GM21526 (cell line): Measurements from ENCODE around the gene TNIK.
"Not testable (repeated sequence)": the region's sequence is repeated elsewhere in the genome, so short reads cannot be mapped to it uniquely, and the experiment has no call there.

Experiments
- ATAC-seq: cut with Tn5 transposase; IDR thresholded peaks from one replicate; pipeline ENCODE4 v1.9.1; 2021; ENCODE audit warnings: moderate library complexity; ENCODE audit not compliant: unreplicated experiment, low FRiP score

The TNIK gene

DNA sequence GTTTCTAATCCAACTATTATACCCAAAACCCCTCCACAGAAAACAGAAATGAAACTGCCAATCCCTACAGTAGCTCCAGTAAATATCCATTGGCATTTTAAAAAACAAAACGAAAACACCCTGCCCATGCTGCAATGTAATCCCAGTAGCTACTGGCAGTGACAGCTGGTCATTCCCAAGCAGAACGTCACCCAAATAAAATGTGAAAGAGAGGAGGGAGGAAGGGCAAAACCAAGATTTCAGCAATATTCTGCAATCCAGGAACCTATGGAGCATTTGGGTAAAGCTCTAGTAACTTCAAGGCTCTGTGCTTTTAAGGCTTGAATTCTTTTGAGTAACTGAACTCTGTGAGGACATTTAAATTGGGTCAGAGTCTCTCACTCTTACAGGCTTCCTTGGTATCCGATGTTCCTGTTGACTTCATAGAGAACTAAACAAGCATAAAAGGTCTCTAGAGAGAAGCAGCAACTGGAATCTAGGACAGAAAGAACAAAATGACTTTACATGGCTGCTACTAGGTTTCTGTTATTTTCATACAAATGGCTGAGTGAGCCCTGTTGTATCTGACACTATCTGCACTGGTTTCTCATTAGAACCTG lies 136.2 kb downstream of the TNIK start:
- no peak for ATAC-seq

DNA sequence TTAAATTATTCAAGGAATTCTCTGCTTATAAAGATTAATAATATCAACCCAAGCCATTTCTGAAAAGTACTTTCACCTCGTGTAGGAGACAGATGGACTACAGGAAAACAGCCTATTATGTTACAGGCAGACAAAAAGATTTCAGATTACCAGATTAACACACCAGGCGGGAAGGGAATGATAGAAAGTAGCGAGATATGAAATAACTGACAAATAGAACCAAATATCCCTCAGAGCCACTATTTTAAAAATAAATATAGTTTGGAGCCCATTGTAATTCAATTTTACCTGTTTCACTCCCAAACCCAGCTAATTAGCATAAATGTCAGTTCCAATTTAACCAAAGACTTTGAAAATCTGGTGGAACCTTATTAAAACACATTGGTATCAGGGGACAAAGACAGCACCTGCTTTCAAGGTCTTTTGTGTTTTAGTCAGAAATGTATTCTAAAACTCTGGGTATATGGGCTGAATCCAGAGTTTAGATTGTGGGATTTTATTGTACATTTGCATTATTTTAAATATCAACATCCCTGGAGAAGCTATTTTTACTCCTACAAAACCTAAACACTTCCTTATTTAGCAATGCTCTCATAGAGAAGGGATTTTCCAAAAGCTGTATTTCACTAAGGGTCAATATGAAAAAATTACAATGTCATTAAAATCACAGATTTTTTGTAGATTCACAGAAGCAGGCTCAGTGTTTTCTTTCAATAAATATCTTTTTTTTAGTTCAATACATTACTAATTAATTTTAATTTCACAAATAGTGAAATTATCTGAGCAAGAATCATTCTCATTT lies 138.4 kb downstream of the TNIK start:
- no peak for ATAC-seq

DNA sequence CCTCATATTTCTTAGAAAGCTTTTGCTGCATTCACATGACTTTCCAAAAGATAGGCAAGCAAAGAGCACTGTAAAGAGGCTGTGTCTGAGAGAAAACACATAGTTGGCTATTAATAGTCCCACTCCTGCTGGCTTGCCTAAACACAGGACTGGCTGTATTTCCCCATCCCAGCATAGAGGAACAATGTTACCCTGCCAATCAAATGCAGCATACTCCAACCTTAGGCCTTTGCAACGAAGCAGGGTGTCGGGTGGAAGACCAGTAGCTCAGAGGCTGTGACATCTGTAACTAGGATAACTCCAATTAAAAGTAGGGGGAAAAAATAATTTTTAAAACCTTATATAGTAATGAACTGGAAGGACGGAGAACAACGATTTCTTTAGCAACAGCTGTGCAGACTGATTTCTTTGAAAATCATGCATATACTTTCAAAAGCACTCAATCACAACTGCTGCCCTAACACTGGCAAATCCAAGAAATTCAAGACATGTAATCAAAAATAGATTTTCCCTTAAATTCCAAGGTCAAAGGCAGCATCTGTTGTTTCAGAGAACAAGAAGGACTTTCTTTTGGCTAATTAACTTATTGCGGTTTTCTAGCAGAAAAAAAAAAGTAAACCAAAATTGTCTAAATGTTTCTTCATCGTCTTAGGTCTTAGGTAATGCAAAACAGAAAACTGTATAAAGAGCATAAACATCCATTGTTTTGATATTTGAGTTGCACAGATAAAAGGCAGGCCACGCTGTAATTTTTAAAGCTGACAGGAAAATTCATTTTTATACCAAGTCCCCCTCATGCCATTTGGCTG lies 139.3 kb downstream of the TNIK start:
- no peak for ATAC-seq

DNA sequence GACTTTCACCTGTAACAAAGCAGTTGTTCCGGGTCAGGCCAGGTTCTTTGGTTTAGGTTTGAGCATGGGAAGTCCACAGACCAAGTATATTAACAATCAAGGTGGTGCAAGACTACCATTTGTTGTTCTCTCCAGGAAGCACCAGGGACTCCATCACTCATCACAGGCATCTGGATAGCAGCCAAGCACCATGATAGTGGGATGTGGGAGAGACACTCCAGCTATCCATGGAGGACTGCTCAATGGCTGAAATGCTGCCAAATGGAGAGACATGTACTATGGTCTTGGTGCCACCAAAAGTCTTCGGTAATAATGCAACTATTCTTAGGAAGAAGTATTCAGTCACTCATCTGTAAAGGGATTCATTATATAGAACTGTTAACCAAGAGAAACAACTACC lies 143.0 kb downstream of the TNIK start:
- no peak for ATAC-seq

DNA sequence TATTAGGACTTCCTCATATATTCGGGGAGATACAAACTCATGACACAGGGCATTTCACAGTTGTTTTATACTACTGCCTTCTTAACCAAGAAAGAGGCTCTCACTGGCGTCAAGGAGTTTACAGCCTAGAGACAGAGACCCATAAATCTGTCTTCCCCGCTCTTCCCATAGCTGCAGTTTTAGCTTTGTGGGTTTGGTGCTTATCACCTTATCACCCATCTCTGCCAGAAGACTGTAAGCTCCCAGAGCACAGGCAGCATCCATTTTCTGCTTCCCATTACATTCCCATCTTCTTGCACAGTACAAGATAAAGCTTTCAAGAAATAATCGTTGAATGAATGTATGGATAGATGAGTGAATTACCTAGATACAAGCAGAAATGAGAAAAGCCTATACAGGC lies 144.3 kb downstream of the TNIK start:
- no peak for ATAC-seq

DNA sequence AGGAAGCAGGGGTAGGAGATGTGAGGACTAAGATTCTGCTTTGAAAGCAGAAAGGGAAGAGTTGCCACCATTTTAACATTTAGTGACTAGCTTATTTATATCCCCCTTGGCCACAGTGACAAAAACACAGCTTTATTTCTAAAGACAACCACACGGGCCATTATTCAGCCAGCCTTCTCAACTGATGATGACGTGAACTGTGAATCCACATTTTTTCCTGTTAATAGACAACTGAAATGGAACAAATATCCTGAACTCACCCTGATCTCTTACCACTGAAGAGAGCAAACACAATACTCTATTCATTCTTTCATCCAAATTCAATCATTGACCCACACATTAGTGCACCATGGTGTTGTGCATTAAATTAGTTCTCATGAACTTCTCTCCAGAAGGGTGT lies 145.1 kb downstream of the TNIK start:
- ATAC-seq, result no peak

DNA sequence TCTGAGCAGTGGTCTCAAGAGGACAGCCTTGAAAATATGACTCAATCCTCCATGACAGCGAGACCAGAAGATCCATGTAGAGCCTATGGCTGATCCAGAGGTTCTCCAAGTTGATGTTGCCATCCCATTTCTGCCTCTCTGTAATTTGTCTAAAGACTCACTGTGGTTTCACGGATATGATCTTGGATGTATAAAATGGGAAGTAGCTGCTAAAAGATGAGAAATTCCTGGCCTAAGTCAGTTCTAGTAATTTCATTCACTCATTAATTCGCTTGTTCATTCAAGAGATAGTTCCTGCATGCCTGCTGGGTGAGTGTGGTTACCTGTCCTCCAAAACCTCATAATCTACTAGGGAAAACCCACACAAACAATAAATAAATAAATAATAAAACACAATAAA lies 145.9 kb downstream of the TNIK start:
- no peak for ATAC-seq

DNA sequence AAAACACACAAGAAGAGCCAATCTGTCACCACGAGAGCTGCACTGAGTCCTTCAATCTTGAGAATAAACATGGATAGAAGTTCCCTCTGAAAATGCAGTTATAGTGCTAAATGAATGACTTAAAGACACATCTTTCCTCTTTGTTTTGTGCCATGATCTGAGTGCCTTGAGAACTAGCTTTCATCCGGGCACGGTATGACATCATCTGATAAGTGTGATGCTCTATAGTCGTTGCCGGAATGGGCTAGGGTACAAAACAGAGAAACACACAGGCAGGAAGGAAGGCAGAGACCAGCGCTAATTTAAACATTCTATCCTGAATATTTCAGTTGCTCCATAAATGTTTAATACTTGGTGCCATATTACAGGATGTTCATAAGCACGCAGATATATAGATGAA lies 146.5 kb downstream of the TNIK start:
- ATAC-seq, result no peak

DNA sequence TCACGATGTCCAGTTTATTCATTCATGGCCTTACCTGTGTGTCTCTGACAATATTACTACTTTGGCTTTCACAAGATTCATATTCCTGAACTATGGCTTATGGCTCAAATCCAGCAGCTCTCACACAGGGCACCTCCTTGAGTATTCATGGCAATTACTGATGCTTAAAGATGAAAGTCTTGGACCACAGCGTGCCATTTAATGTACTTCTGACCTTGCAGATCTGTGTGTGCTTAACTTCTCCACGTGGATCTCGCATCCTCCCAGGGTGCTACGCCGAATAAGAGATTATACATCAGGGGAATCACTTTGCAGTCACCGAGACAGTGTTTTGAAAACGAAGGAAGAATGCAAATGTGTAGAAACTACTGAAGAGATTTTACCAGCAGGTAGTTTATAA lies 147.5 kb downstream of the TNIK start:
- no peak for ATAC-seq

DNA sequence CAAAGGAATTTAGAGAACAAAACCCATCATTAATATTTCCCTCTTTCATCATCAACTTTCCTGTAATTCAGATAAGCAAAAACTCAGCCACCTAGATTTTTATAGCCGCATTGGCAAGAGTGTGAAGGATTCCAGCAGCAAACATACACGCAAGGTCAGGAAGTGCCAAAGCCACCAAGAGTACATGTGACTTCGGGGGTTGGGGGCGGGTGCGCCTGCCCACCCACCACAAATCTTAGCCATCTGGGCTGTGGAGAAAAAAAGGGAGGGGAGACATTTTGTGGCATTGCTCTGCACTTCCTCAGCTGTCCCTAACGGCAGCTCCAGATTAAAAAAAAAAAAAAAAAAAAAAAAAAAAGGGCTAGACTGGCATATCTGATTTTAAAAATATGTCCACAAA lies 148.4 kb downstream of the TNIK start:
- ATAC-seq, result no peak

DNA sequence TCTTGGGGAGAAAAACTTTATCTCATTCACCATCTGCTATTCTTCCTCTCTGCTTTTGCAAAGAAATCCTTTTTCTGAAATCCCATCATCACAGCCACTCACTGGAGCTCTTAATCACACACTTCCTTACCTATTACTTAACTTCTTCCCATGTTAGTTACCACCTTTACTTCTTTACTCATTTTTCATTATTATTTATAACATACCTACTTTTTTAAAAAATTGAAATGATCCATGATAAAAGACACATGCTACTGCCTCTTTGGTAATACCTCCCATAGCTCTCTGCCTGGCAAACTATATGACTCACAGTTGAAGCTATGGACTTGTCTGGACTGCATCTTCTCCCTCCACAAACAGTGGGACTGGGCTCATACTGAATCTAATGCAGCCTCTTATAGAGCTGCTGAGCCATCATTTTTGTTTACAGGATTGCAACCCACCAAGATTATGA lies 150.3 kb downstream of the TNIK start:
- ATAC-seq, result no peak

DNA sequence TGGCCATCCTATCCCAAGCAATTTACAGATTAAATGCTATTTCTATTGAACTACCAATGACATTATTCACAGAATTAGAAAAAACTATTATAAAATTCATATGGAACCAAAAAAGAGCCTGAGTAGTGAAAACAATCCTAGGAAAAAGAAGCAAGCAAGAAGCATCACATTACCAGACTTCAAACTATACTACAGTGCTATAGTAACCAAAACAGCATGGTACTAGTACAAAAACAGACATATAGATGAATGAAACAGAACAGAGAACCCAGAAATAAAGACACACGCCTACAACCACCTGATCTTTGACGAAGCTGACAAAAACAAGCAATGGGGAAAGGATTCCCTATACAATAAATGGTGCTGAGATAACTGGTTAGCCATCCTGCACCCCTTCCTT lies 152.2 kb downstream of the TNIK start:
- ATAC-seq, result no peak

DNA sequence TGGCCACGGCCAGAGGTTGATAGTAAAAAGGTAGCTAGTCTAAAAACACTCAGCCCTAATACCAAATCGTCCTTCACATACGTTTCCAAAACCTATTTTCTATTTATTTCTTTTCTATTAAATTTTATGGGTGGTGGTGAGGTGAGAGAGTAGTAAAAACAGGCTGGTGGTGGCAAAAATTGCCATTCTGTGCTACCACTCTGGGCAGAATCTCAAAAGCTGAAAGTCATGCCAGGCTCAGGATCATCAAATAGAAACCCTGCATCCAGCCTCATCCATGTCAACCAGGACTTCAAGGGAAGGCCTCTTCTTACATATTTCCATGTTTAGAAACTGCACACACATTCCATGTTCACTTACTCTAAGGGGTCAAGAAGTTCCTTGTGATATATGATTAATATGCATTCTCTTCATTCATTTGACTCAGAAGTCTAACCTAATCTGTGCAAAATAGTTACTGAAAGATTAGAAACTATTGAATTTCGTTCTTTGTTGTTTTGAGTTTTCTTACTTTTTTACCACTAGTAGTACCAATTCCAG lies 153.1 kb downstream of the TNIK start:
- ATAC-seq, result no peak

DNA sequence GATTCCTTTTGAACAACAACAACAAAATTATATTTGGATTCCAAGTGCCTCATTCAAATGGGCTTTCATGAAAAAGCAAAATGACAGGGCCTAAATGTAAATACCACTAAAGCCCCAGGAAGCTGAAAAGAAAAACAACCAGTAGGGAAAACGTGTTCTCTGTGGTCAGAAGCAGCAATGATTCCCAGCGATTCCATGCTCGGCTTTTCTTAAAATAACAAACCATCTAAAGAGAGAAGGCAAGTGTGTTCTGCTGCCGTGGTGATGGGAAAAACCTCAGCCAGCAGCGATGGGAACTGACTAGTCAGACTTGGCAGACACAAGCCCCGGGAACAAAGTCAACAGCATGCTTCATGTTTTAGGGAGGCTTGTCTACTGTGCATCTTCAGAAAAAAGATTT lies 153.6 kb downstream of the TNIK start:
- ATAC-seq, result no peak

DNA sequence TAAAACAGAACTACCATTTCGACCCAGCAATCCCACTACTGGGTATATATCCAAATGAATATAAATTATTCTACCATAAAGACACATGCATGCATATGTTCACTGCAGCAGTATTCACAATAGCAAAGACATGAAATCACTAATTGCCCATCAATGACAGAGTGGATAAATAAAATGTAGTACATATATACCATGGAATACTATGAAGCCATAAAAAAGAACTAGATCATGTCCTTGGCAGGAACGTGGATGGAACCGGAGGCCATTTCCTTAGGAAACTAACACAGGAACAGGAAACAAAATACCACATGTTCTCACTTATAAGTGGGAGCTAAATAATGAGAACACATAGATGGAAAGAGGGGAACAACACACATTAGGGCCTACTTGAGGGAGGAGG lies 154.4 kb downstream of the TNIK start:
- ATAC-seq, result not testable (repeated sequence)

DNA sequence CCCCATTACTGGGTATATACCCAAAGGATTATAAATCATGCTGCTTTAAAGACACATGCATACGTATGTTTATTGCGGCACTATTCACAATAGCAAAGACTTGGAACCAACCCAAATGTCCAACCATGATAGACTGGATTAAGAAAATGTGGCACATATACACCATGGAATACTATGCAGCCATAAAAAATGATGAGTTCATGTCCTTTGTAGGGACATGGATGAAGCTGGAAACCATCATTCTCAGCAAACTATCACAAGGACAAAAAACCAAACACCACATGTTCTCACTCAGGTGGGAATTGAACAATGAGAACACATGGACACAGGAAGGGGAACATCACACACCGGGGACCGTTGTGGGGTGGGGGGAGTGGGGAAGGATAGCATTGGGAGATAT lies 155.7 kb downstream of the TNIK start:
- ATAC-seq, result not testable (repeated sequence)

DNA sequence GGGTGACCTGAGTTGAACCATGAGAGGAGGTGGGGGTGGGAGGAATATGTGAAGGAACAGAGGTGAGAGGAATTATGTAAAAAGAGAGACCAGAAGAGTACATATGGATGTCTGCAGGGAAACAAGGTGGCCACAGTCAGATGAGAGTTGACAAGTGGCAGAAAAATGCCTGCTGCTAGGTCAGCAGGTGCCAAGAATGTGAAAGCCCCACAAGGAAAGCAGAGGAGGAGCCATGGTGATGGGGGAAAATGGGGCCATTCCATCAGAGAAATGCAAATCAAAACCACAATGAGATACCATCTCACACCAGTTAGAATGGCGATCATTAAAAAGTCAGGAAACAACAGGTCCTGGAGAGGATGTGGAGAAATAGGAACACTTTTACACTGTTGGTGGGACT lies 156.2 kb downstream of the TNIK start:
- not testable (repeated sequence) for ATAC-seq

DNA sequence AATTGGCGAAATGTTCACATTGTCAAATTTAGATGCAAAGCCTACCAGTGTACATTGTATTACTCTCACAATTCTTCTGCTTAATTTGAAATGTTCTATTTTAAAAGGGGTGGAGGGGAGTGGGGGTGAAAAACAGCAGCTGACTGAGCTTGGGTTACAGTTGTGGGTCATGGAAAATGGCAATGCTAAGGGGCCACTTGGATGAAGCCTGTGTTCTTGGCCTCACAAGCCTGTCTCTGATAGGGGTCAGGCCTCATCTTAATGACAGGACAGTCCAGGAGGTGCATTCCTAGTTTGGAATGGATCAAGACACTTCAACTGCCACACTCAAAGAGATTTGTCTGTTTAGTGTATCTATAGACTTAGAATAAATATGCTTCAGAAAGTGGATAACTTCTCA lies 158.2 kb downstream of the TNIK start:
- ATAC-seq, result no peak

DNA sequence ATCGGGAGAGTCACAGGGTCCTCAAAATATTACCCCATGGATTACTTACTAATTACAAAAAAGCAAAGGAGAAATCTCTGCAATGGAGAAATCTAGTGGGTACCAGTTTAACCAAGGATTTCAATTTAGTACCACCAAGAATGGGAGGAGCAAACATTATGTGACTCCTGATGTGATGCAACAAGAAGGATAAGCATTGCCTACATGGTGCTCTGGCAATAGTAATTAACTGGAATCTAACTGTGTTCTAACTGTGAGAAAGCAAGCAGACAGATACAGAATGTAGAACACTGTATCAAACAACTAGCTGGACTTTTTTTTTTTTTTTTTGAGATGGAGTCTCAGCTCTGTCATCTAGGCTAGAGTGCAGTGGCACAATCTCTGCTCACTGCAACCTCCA lies 159.2 kb downstream of the TNIK start:
- ATAC-seq, result no peak

DNA sequence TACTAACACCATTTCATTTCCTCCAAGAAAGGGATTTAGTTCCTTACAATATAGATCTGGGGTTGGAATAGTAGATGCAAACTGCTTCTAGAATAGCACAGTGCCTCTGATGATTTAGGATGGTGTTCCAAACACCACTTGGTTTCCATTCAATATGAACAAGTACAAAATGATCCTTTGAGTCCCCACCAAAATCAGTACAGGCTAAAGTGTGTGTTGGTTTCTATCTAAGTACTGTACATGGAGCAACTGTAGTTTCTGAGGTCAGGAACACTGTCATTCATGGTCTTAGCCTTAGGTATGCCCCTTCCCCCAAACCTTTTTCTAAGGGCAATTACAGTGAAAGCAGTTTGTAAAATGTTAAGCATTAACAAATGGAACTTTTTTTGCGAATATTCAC lies 162.3 kb downstream of the TNIK start:
- no peak for ATAC-seq

DNA sequence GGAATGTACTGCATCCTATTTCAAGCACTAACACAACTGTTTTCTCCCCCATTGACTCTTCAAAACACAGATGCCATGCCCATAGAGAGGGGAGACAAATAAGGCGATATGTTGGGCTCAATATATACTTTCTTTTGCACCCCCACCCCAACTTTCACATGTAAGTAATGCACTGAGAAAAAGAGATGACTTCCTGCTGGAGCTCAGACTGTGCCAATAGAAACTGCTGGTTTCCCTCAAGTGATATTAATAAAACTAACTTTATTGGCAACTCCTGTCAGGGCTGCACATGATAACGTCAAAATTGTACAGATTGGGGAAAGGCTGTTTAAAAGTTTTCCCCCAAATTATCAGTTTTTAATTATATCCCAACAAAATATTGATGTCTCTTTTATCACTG lies 163.0 kb downstream of the TNIK start:
- ATAC-seq, result no peak
